C1 segment of cervical spinal cord (tissue), 14 donors: ENCODE data around the gene ACBD6.

Experiments used
- DNase-seq, 14 donors: peaks; one replicate each; lab custom pipeline; 2025; lab: John Stamatoyannopoulos, UW

ACBD6 gene

DNA sequence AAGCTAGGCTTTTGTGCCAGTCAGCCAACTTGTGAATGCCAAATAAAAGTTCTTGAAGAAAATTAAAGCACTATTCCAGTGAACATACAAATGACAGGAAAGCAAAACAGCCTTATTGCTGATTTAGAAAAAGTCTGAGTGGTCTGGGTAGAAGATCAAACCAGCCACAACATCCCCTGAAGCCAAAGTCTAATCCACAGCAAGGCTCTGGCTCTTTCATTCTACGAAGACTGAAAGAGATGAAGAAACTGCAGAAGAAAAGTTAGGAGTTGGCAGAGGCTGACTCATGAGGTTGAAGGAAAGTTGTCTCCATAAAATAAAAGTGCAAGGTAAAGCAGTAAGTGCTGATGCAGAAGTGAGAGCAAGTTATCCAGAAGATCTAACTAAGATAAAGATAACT is 206.4 kb downstream of the ACBD6 start:
- no peak for DNase-seq

DNA sequence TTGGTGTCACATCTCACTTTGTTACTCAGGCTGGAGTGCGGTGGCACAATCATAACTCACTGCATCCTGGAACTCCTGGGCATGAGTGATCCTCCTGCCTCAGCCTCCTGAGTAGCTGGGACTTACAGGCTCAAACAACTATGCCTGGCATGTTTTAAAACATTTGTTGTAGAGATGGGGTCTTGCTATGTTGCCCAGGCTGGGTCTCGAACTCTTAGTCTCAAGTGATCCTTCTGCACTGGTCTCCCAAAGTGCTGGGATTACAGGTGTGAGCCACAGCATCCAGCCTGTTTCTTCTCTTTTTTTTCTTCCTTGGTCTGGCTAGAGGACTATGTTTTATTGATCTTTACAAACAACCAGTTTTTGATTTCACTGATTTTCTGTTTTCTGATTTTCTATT is 207.7 kb downstream of the ACBD6 start:
- DNase-seq = no peak

DNA sequence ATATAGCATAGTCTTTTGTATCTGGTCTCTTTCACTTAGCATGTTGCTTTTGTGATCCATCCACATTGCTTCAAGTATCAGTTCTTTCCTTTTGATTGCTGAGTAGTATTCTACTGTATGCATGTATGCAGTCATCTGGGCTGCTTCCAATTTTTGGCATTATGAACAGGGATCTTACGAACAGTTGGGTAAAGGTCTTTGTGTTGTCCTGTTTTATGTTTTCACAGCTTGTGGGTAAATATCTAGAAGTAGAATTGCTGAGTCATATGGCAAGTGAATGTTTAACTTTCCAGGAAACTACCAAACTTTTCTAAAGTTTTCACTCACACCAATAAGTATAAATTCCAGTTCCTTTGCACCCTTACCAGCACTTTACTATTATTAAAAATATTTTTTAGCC is 211.4 kb downstream of the ACBD6 start:
- no peak for DNase-seq

DNA sequence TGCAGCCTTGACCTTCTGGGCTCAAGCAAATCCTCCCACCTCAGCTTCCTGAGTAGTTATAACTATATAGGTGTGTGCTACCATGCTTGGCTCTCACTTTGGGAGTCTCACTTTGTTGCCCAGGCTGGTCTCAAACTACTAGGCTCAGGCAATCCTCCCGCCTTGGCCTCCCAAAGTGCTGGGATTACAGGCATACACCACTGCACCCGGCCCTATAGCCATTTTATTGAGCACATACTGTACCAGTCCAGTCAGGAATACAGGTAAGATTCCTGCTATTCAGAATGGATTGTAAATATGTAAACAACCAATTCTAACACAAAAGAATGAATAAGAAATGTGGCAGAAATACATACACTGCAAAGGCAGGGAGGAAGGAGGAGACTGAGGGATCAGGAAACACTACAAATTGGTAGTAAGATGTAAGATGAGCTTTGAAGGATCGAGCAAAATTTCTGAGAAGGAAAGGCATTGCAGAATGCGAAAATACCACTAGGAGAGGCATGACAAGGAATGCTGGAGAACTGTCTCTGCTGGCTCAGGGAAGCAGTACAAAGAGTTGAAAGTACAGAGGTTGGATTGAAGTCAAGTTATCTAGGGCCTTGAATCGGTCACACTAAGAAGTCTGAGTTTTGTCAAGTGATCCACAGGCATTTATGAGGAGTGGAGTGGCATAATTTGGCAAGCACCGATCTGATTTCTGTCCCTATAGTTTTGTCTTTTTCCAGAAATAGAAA is 211.9 kb downstream of the ACBD6 start:
- DNase-seq = no peak

DNA sequence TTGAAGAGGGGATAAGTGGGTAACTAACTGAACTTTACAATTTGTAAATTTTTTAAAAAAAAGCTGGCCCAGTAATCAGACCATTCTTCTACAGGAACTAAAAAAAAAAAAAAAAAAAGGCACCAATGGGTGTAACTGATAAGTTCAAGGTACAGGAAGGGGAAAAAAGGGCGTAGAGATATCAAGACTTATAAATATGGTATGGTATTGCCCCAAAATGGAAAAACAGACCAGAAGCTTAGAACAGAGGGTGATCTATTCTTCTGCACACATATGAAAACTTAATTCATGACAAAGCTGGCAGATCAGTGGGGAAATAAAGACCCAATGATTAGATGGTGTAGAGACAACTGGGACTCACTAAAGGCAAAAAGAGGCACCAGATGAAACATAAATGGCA is 213.4 kb downstream of the ACBD6 start:
- no peak for DNase-seq

DNA sequence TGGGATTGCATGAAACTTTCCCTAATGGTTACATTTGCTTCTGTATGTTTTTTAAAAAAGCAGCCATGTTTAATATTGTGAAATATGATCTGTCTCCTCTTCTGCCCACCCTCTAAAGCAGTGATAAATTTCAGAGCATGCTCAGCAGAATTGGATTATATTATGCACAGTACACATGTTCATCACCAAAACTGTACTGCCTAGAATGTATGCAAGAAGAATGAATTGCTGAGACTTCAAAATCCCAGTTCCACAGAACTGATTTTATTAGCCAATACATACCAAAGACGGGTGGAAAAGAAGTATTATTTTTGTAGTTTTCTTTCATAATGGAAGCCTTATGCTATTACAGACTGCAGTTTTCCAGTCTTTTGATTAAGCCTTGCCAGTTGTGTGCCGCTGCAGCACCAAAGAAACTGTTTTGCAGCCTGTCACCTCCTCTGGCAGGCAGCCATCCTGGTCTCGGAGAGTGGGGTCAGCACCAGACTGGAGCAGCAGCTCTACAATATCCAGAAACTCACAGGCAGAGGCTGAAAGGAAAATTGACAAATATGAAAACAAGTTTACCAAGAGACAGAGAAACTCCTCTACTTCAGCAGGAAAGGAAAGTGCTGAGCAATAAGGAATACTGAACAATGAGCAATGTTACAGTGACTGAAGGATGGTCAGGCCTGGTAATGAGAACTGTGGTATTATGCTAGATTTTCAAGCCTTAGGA is 214.2 kb downstream of the ACBD6 start:
- DNase-seq = peak in 2 of 14 donors; percentile 14 to 43

DNA sequence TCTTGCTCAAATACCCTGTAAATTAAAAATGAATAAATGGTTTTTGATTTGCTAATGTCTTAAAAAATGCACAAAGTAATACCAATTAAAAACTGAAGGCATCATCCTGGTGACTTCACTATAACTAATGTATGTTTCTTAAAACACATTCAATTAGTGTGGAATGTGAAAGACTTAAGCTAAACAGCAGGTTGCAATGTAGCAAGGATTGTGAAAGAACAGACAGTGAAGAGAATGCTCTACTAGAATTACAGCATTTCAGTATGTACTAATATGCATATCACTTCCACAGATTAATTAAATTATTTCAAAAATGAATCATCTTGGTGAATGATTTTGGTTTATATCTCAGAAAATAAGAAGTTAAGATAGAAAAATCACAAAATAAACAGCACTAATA is 216.0 kb downstream of the ACBD6 start:
- no peak for DNase-seq

DNA sequence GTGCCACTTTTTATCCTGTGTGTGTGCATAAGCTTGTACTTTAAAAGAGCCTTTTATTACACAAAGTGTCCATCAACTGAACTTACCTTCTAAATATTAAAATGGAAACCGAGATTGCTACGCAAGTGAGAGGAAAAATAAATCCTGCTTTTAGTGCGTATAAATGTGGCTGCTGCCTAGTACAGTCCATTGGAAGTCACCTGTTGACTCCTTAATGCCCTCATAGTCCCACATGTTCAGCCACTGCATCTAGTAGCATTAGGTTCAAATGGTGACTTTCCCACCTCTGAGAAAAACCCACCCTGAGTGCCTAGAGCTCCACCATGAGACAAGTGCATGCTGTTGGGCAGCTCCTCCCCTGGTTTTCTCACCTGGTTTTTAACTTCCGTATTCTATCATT is 219.3 kb downstream of the ACBD6 start:
- DNase-seq = no peak

DNA sequence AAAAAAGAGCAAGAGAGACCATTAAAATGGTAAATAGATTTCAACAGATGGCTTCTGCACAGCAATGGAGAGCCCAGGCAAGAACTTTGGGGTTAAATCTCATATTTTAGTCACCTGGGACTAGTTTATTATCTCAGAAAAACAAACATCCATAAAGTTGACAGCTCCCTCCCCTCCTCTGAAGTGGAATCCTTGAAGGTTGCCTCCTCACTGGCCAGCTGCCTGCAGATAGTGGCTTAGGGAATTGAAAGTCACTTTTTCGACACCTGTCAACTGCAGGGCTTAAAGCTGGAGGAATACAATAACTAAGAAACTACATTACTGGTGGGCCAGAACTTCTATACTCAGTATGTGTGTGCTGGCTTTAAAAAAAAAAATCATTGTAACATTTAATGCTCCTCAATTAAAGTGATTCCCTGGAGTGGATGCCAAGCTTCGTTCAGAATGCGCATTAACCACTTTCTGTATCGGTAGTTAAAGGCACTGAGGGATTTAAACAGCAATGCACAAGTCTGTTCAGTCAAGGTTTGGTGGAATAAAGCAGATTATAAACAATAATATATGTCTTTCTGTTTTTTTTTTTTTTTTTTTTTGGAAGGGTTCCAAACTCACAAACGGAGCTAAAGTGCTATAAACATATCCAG is 219.9 kb downstream of the ACBD6 start:
- no peak for DNase-seq

DNA sequence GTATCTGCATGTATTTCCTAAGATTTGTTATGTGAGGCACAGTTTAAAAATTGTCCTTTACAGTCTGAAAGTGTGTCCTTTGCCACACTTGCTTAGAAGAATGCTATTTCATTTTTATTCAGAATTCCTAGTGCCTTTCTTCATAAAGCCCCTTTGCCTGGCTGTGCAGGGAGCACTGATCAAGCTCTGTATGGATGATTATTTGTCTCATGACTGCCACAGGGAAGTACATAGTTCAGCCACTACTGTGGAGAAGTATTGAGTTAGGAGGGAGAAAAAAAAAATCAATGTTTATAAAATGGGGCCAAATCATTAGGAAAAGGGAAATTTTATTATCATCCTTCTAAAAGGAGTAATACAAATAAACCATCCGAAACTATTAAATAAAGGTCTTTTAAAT is 220.9 kb downstream of the ACBD6 start:
- no peak for DNase-seq

DNA sequence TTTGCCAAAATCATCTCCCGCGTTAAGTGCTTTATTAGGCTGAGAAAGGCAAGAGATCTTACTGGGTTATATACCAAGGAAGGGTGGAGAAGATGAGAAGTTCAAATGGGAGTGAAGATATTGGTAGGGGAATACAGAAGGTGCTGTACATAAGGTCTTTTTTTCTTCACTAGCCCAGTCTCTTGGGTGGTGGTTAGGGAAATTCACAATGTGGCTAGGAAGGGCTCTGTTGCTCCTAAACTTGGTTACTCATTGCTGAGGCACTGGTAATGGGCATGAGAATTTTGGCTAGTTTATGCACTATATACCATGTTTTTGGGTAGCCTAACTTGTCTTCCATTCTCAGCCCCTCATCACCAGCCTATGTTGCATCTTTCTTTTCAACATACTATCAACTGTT is 221.8 kb downstream of the ACBD6 start:
- DNase-seq = no peak

DNA sequence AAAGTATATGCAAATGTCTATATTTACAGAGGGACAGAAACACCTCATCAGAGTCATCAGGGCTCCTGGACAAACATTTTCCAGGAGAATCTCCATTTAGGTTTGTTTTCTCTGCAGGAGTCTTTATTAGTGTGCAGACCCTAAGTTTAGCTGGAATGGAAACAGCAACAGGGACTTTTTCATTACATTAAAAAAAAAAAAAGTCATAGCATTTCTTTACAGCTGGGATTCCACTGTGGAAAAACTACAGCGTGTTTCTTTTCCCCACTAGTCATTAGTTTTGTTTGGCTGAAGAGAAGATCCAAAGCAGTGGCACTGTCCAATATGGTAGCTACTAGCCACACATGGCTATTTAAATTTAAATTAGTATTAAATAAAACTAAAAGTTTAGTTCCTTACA is 222.7 kb downstream of the ACBD6 start:
- DNase-seq = no peak

DNA sequence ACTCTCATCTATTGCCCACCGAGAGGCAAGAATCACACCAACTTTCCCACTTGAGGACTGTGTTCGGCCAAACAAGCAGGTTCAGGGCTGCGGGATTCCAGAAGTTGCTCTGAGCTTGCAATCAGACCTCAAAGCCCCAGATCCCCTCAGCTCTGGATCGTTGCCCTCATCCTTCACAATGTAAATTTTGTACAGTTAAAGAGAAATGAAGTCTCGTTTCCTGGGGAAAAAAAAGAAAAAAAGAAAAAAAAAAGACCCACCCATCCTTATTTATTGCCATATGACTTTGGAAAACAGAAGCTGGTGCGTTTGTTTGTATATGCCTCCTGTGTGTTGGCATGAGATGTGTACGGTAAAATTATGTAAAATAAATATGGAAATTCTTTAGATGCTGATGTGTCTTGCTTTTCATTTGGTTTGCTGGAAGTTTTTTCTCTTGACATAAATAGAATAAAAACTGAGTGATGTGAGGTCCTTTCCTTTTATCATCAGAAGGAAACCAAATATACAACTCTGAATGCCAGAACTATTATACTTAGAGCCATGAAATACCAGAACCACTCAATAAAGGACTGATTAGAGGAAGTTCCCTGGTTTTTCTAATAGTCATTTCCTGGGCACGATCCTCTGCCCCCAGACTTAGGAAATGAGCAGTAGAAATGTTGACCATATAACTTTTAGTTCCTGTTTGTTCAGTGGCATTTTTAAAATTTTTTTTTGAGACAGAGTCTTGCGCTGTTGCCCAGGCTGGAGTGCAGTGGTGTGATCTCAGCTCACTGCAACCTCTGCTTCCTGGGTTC is 223.6 kb downstream of the ACBD6 start:
- no peak for DNase-seq

DNA sequence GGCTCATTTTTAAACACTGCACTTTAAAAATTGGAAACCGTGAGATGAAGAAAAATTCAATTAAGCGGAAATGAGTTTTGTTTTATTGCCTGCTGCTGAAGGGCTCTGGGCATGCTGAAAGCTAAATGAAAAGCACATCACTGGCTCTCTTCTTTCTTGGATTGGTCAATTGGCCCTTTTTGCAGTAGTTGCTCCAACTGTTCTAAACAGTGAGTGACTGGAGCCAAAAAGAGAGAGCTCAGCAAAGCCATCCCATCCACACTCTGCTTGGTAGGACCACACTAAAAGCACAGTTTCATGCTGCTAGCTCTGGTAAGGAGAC is 224.2 kb downstream of the ACBD6 start:
- no peak for DNase-seq

DNA sequence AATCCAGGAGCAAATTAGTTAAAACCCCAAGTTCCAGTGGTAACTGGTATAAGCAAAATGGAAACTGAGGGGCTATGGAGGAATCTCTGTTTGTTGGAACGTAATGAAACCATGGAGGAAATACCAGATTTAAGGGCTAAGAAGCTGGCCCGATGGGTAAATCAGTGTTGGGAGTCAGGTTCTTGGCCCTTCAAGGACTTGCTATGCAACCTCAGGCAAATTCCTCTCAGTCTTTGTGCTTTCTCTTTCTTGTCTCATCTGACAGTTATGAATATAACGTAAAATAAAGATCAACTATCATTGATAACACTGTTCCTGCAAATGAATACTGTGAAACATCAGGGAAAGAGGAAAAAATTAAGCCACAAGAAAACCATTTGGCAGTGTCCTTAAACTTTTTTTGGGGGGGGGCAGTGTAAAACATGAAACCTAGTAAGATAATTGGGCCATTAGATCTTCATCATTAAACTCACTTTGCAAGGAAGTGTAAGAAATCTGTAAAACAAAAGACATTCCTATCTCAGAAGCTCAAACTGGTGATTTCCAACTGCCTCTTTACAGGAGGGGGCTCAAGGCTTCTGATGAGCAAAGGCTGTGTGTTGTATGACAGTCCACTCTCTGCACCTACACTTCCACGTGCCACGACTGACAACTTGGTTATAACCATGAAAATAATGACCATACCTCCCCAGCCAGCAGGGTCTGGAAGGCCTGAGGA is 224.7 kb downstream of the ACBD6 start:
- DNase-seq = no peak

DNA sequence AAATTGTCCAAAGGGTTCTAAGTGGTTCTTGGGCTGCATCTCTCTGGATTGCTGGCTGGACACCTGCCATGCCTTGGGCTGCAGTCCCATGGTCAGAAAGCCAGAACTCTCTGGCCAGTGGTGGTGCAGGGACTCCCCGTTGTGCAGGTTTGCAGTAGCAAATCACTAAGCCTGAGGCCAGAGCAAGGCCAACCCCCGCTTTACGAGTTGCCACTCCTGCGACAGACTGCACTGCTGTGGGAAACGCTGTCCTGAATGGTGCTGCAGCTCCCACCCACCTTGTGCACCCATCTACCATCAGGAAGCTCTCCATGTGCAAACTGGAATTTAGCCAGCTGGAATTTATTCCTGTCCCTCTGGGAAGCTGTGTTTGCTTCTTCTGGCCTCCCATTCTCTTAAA is 226.7 kb downstream of the ACBD6 start:
- no peak for DNase-seq

DNA sequence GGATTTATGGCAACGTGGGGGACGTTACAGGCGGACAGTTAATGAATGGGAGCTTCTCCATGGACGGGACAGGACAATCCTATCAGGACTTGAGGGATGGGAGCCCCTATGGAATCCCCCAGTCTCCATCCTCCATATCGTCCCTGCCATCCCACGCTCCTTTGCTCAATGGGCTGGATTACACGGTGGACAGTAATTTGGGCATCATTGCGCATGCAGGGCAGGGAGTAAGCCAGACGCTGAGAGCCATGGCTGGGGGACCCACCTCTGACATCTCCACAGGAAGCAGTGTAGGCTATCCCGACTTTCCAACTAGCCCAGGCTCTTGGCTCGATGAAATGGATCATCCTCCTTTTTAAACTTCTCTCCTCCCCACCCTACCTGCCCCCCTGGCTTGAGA is 228.2 kb downstream of the ACBD6 start:
- DNase-seq = no peak

DNA sequence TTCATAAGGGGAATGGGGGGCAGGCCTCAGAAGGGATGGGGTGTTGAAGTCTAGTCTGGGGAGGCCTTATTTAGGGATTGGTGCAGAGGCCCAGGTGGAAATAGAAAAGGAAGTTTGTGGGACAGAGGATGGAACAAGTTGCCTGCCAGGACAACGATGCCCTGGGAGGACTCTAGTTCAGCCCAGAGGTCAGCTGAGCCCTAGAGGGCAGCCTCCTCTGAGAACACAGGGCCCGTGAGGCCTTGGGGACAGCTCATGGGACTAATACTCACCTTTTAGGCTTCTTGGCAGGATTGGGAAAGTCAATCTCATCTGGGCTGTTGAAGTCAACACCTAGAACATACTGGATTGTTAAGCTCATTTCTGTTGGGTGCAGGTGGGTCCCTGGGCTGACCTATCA is 229.3 kb downstream of the ACBD6 start:
- no peak for DNase-seq

DNA sequence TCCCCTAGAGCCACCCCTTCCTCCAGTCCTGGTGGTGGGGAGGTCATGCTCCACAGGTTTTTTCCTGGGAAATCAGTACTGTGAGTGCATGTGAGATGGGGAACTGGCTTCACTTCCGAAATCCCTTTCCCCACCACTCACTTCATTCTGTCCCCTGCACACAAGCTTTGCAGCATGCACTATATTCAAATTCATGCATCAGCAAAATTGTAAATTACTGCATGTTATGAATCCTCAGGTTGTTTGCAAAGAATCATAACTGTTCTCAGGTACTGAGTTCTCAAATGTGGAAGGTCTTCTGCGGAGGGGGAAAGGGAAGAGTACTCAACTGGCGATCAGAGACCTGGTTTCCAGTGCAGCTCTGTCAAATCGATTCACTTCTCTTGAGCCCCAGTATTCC is 230.0 kb downstream of the ACBD6 start:
- DNase-seq = no peak

DNA sequence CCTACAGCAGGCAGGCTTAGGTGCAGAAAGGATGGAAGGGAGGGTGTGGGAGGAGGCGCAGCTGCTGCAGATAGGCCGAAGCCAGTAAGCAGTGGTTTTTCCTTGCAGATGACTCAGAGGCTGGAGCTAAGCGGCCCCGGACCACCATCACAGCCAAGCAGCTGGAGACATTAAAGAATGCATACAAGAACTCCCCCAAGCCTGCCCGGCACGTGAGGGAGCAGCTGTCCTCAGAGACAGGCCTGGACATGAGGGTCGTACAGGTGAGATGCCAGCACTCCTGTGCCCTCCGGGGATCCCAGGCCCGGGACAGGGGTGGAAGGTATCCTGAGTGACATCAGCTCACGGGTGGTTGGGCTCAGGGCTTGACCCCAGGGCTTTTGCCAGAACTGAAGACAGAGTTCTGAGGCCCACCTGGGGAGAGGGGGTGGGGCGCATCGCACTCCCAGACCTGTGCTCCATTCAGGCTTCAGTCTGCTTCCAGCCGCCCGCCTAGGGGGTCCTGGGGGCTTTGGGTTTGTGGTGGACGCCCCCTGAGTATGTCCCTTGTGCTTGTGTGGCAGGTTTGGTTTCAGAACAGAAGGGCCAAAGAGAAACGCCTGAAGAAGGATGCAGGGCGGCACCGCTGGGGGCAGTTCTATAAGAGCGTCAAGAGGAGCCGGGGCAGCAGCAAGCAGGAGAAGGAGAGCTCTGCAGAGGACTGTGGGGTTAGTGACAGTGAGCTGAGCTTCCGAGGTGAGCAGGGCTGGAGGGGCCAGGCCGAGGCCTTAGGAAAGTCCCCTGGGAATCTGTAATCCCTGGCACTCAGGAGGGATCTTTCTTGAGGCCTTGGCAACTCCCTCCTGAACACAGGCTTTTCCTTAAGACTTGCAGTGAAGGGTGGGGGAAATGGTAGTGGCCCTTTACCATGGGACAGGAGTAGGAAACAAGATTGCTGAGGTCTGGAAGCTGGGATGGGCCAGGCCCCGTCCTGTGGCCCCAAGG is 230.8 kb downstream of the ACBD6 start:
- DNase-seq = no peak
